Thyroid gland (tissue), 4 donors: ENCODE measurements around the gene KSR1.

Experiments
- CTCF ChIP-seq, 6 experiments: fragments of 200-600 bp in 3 of 6; fragments of 450-650 bp in 3 of 6; sonication (generic) in 3 of 6; IDR thresholded peaks; one replicate each; pipeline ENCODE4 v1.5.1; 2016 to 2019; ENCODE audit warnings: antibody characterized with exemption in 6 of 6, mild to moderate bottlenecking in 2 of 6, inconsistent platforms in 1 of 6, moderate library complexity in 1 of 6
- POLR2A ChIP-seq, 2 donors: fragments of 450-650 bp; IDR thresholded peaks; one replicate each; pipeline ENCODE4 v1.6.1; 2017; ENCODE audit warnings: antibody characterized with exemption in 2 of 2, mild to moderate bottlenecking in 2 of 2, moderate library complexity in 1 of 2

- TF ChIP-seq POLR2A (IDR thresholded peaks at IDR 0.05), result no peak
- TF ChIP-seq CTCF (IDR thresholded peaks at IDR 0.05), result no peak
Observed at GRCh38 chr17:27454089-27454488, 2.2 kb upstream of the KSR1 start.
